Measurements from ENCODE around the gene LRBA.

DNA sequence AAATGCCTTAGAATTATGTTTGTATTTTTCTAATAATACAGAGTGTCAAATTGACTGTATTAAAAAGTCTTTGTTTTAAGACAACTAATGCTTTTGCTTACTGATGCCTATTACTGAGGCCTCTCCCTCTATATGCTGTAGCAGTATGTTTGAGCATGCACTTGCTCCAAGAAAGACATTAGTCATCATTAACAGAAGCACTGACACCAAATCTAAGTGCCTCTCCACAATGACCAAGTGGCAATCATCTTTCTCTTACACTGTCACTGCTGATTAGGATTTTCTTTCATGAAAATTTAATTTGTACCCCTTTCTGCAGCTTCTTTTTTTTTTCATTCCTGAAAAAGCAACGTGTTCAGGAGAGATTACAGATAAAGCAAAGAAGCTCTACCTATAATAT, 444.2 kb downstream of the LRBA start:
- TF ChIP-seq, protein P1, sequence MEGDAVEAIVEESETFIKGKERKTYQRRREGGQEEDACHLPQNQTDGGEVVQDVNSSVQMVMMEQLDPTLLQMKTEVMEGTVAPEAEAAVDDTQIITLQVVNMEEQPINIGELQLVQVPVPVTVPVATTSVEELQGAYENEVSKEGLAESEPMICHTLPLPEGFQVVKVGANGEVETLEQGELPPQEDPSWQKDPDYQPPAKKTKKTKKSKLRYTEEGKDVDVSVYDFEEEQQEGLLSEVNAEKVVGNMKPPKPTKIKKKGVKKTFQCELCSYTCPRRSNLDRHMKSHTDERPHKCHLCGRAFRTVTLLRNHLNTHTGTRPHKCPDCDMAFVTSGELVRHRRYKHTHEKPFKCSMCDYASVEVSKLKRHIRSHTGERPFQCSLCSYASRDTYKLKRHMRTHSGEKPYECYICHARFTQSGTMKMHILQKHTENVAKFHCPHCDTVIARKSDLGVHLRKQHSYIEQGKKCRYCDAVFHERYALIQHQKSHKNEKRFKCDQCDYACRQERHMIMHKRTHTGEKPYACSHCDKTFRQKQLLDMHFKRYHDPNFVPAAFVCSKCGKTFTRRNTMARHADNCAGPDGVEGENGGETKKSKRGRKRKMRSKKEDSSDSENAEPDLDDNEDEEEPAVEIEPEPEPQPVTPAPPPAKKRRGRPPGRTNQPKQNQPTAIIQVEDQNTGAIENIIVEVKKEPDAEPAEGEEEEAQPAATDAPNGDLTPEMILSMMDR (IDR thresholded peaks at IDR 0.05) = no peak
- TF ChIP-seq POLR2AphosphoS5 (IDR thresholded peaks at IDR 0.05; ENCODE audit: insufficient read depth in 1 of 2, low read depth in 1 of 2) = no peak
